GM12873 (cell line): Measurements from ENCODE around the gene ITIH4.
A peak's percentile ranks its signal among the peaks of the same experiment; 100 is the strongest.

Source experiments
- TF ChIP-seq, protein P1 (sequence below): IDR thresholded peaks from 2 replicates; pipeline ENCODE4 v1.5.1; 2012; ENCODE audit warnings: low read depth, mild to moderate bottlenecking, moderate library complexity, low read length, control low read depth; ENCODE audit not compliant: insufficient read depth; ENCODE audit errors: missing control alignments

Gene ITIH4

DNA sequence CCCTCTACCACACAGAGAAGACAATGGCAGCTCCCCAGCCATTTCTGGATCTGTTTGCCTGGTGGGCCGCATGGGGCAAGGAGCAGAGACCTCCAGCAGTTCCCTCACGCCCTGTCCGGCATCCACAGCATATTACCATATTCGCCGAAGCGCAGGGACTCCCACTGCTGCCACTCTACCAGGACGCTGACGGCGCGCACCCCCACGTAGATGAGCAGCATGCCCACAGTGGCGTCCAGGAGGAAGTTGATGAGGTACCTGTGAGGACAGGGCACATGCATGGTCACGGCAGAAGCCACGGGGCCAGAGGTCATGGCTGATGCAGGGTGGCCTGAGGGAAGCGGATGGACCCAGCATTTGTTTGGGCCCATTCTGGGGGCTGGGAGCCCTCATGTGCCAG, 19.2 kb upstream of the ITIH4 start:
- TF ChIP-seq, protein P1, sequence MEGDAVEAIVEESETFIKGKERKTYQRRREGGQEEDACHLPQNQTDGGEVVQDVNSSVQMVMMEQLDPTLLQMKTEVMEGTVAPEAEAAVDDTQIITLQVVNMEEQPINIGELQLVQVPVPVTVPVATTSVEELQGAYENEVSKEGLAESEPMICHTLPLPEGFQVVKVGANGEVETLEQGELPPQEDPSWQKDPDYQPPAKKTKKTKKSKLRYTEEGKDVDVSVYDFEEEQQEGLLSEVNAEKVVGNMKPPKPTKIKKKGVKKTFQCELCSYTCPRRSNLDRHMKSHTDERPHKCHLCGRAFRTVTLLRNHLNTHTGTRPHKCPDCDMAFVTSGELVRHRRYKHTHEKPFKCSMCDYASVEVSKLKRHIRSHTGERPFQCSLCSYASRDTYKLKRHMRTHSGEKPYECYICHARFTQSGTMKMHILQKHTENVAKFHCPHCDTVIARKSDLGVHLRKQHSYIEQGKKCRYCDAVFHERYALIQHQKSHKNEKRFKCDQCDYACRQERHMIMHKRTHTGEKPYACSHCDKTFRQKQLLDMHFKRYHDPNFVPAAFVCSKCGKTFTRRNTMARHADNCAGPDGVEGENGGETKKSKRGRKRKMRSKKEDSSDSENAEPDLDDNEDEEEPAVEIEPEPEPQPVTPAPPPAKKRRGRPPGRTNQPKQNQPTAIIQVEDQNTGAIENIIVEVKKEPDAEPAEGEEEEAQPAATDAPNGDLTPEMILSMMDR: no peak

DNA sequence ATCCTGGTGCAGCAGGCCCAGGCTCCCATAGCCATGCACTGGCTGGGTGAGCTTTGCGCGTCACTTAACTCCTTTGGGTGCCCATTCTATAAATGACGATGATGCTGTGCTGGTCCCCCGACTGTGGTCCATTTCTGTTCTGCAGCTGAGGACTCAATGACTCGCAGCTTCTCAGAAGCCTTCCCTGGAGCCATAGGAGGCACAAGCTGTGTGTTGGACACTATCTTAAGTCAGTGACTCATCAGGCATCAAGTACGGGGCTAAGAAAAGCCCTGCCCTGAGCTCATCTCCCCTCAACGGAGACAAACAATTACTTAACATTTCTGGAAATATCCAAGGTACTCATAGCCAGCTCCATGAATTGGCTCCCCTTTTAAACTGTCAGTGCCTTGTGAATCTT, 18.1 kb upstream of the ITIH4 start:
- TF ChIP-seq, protein P1: no peak

DNA sequence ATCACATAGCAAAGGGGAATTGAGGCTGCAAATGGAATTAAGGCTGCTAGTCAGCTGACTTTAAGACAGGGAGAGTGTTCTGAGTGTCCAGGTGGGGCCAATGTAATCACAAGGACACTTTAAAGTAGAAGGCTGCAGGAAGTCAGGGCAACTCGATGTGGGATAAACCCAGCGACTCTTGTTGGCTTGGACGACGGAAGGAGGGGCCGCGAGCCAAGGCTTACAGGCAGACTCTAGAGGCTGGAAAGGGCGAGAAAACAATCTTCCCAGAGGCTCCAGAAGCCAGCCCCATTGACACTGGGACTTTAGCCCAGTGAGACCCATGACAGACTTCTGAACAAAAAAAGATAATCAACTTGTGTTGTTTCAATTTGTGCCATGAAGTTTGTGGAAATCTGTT, 17.3 kb upstream of the ITIH4 start:
- TF ChIP-seq, protein P1: no peak

DNA sequence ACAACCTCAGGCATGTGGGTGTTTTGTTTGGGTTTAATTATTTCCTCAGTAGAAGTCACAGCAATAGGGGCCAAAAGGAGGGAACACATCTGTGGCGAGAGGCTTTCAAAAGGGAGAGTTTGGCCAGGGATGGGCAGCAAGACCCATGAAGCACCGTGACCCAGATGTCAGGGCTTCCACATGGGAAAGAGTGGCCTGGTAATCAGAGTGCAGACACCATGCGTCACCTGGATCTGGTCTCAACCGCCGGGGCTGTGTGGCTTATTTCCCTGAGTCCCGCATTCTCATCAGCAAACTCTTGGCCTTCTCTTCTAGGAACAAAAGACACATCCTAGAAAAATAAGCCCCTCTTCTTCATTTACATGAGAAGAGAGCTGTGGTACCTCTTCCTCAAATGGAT, 16.8 kb upstream of the ITIH4 start:
- TF ChIP-seq, protein P1: no peak

DNA sequence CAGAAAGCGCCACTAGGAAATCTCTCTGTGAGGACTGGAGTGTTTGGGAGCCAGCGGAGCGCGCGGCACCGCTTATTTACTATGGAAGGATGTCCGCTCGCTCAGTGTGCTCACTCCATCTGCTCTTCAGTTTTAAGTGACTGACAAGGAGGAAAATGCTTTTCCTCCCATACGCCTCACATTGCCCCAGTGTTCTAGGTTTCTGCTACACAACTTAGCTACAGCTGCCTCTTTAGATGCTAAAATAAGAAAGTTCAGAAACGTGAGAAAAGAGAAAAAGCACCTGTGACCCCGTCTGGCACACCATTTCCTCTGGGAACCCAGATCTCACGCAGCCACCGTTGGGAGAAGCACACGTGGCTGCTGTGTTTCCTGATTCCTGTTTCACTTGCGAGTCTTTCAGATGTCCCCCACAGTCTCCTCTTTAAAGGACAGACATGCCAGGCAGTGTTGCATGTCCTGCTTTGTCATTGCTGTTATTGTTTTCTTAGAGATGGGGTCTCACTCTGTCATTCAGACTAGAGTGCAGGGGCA, 16.0 kb upstream of the ITIH4 start:
- TF ChIP-seq, protein P1: no peak

DNA sequence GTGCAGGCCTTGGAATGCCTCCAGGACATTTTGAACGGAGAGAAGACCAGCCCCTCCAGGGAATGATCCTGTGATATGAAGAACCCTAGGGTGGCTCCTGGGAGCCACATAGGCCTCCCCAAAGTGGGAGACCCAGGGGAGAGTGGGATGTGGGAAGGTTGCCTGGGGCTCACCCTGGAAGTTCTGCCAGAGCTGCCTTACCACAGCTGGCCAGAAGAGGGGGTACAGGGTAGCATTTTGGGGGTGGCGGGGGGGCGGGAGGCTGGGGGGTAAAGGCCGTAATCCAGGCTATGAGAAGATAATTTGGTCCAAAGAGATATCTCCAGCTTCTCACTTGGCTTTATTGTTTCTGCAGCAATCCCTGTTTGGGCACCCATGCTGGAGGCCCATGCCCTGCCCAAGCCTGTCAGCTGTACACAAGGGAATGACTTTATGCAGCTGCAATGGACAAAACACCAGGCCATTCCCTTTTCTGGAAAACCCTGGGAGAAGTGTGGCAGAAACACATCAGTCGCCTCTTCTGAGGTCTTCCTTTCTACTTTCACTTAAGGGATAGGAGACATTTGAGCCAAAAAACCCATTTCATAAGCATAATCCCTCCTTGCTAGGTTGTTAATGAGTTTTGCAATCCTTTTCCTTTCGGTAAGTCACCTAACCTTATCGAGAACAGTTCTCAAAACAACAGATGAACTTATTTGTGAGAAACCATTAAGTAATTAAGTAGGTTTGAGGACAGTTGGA, 15.4 kb upstream of the ITIH4 start:
- TF ChIP-seq, protein P1: peak; percentile 50

DNA sequence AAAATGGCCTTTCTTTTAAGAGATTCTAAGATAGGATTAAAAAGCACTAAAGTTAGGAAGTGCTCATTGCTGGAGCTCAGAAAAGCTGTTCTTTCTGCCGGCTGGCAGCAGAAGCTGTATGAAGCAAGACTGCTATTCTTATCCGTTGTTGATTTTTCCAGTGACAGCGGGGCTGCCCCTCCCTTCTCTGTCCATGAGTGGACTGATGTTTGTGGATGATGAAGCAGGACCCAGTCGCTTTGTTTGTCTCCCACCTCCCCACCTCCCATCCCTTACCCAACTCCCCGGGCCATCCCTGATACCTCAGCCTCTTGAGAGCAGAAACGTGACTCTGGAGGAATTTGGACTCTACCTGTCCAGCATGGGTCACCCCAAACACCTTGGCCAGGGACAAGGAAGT, 14.7 kb upstream of the ITIH4 start:
- TF ChIP-seq, protein P1: no peak
